T-helper 2 cell treated with Interferon-gamma antibody and Interleukin-4, amounts not matched to agents 5 μg/mL and 100 μg/mL, for 36 hours (primary cell): ENCODE results near the gene IFNAR1.
A peak's percentile ranks its signal among the peaks of the same experiment; 100 is the strongest.
"Not testable (repeated sequence)": the region's sequence is repeated elsewhere in the genome, so short reads cannot be mapped to it uniquely, and the experiment has no call there.

Experiments
- DNase-seq: peaks from one replicate; pipeline ENCODE4 v3.0.0; 2021; ENCODE audit warnings: low spot score
- H3K27ac Mint-ChIP-seq: one replicate; pipeline ENCODE4 v1.8.0; 2021; ENCODE audit warnings: mild to moderate bottlenecking, mixed read lengths
- H3K27me3 Mint-ChIP-seq: one replicate; pipeline ENCODE4 v1.8.0; 2021; ENCODE audit warnings: low read depth, mixed read lengths
- H3K36me3 Mint-ChIP-seq: one replicate; pipeline ENCODE4 v1.8.0; 2021; ENCODE audit warnings: low read depth, mixed read lengths
- H3K4me1 Mint-ChIP-seq: one replicate; pipeline ENCODE4 v1.8.0; 2021; ENCODE audit warnings: low read depth, mixed read lengths
- H3K4me3 Mint-ChIP-seq: one replicate; pipeline ENCODE4 v1.8.0; 2022; ENCODE audit warnings: mild to moderate bottlenecking, moderate library complexity, mixed read lengths
- H3K9me3 Mint-ChIP-seq: one replicate; pipeline ENCODE4 v1.8.0; 2021; ENCODE audit warnings: mixed read lengths

IFNAR1 gene

GRCh38 chr21:33368124-33368523, 43.4 kb downstream of the IFNAR1 start:
- no peak overlapping the region for H3K27ac Mint-ChIP-seq
- no peak overlapping the region for H3K4me3 Mint-ChIP-seq
- no peak for DNase-seq

GRCh38 chr21:33368576-33368975, 43.8 kb downstream of the IFNAR1 start:
- Mint-ChIP-seq H3K4me1 (no peaks in the 10 kb centered on the region), H3K36me3 (peaks cover 16% of the 10 kb centered on the region), H3K27me3 (no peaks in the 10 kb centered on the region), H3K4me3 (no peak overlapping the region), H3K9me3 (peaks cover 29% of the 10 kb centered on the region), H3K27ac (peak overlapping the region; percentile 36)
- DNase-seq: no peak

More at GRCh38 chr21:33368124-33368523, 43.4 kb downstream of the IFNAR1 start:
- Mint-ChIP-seq H3K9me3 (peaks cover 29% of the 10 kb centered on the region), H3K27me3 (no peaks in the 10 kb centered on the region), H3K36me3 (peaks cover 16% of the 10 kb centered on the region), H3K4me1 (no peaks in the 10 kb centered on the region)

- Mint-ChIP-seq H3K27ac (no peak overlapping the region), H3K9me3 (peaks cover 26% of the 10 kb centered on the region), H3K27me3 (no peaks in the 10 kb centered on the region), H3K36me3 (peaks cover 16% of the 10 kb centered on the region), H3K4me3 (no peak overlapping the region), H3K4me1 (peaks cover 1% of the 10 kb centered on the region)
- DNase-seq: no peak
These were observed 44.8 kb downstream of the IFNAR1 start for GRCh38 chr21:33369586-33369985.

- Mint-ChIP-seq H3K36me3 (peaks cover 16% of the 10 kb centered on the region), H3K9me3 (peaks cover 26% of the 10 kb centered on the region), H3K27ac (no peak overlapping the region), H3K4me1 (peaks cover 4% of the 10 kb centered on the region), H3K4me3 (no peak overlapping the region), H3K27me3 (peaks cover 2% of the 10 kb centered on the region)
- no peak for DNase-seq
These were observed 45.5 kb downstream of the IFNAR1 start for GRCh38 chr21:33370305-33370704.

- H3K36me3 Mint-ChIP-seq: peaks cover 13% of the 10 kb centered on the region
- DNase-seq: no peak
- no peak overlapping the region for H3K4me3 Mint-ChIP-seq
- H3K9me3 Mint-ChIP-seq: peaks cover 21% of the 10 kb centered on the region
- H3K4me1 Mint-ChIP-seq: peaks cover 6% of the 10 kb centered on the region
- H3K27ac Mint-ChIP-seq: no peak overlapping the region
- H3K27me3 Mint-ChIP-seq: peaks cover 3% of the 10 kb centered on the region
These were observed 46.6 kb downstream of the IFNAR1 start for GRCh38 chr21:33371366-33371765.

GRCh38 chr21:33372582-33372981, 47.8 kb downstream of the IFNAR1 start:
- H3K9me3 Mint-ChIP-seq: peaks cover 9% of the 10 kb centered on the region
- no peak overlapping the region for H3K27ac Mint-ChIP-seq
- H3K4me1 Mint-ChIP-seq: peaks cover 6% of the 10 kb centered on the region

GRCh38 chr21:33373451-33373850, 48.7 kb downstream of the IFNAR1 start:
- no peak overlapping the region for H3K4me3 Mint-ChIP-seq
- peaks cover 5% of the 10 kb centered on the region for H3K36me3 Mint-ChIP-seq
- peaks cover 6% of the 10 kb centered on the region for H3K4me1 Mint-ChIP-seq
- peaks cover 5% of the 10 kb centered on the region for H3K9me3 Mint-ChIP-seq
- DNase-seq: no peak
- H3K27ac Mint-ChIP-seq: no peak overlapping the region
- H3K27me3 Mint-ChIP-seq: peaks cover 10% of the 10 kb centered on the region

More at GRCh38 chr21:33372582-33372981, 47.8 kb downstream of the IFNAR1 start:
- no peak overlapping the region for H3K4me3 Mint-ChIP-seq
- H3K36me3 Mint-ChIP-seq: peaks cover 8% of the 10 kb centered on the region
- H3K27me3 Mint-ChIP-seq: peaks cover 10% of the 10 kb centered on the region
- DNase-seq: no peak

GRCh38 chr21:33374080-33374449, 49.3 kb downstream of the IFNAR1 start:
- Mint-ChIP-seq H3K4me1 (peaks cover 6% of the 10 kb centered on the region), H3K27me3 (peaks cover 12% of the 10 kb centered on the region), H3K9me3 (peaks cover 3% of the 10 kb centered on the region), H3K4me3 (no peak overlapping the region), H3K36me3 (peaks cover 2% of the 10 kb centered on the region), H3K27ac (no peak overlapping the region)
- no peak for DNase-seq

GRCh38 chr21:33374450-33375096, 49.8 kb downstream of the IFNAR1 start:
- Mint-ChIP-seq H3K9me3 (peaks cover 3% of the 10 kb centered on the region), H3K4me1 (peaks cover 6% of the 10 kb centered on the region), H3K27ac (no peak overlapping the region), H3K27me3 (peaks cover 12% of the 10 kb centered on the region), H3K36me3 (peaks cover 2% of the 10 kb centered on the region), H3K4me3 (no peak overlapping the region)
- DNase-seq: no peak

GRCh38 chr21:33375101-33375644, 50.4 kb downstream of the IFNAR1 start:
- Mint-ChIP-seq H3K9me3 (no peaks in the 10 kb centered on the region), H3K27ac (no peak overlapping the region), H3K4me1 (peaks cover 11% of the 10 kb centered on the region), H3K4me3 (no peak overlapping the region), H3K27me3 (peaks cover 12% of the 10 kb centered on the region), H3K36me3 (no peaks in the 10 kb centered on the region)
- no peak for DNase-seq

GRCh38 chr21:33377221-33377920, 52.6 kb downstream of the IFNAR1 start:
- Mint-ChIP-seq H3K27ac (no peak overlapping the region), H3K36me3 (no peaks in the 10 kb centered on the region)

GRCh38 chr21:33378081-33378480, 53.3 kb downstream of the IFNAR1 start:
- Mint-ChIP-seq H3K36me3 (no peaks in the 10 kb centered on the region), H3K27me3 (peaks cover 12% of the 10 kb centered on the region), H3K4me3 (no peak overlapping the region), H3K9me3 (no peaks in the 10 kb centered on the region), H3K27ac (no peak overlapping the region), H3K4me1 (peaks cover 38% of the 10 kb centered on the region)
- no peak for DNase-seq

More at GRCh38 chr21:33377221-33377920, 52.6 kb downstream of the IFNAR1 start:
- DNase-seq: no peak
- Mint-ChIP-seq H3K4me1 (peaks cover 31% of the 10 kb centered on the region), H3K27me3 (peaks cover 12% of the 10 kb centered on the region), H3K4me3 (no peak overlapping the region), H3K9me3 (no peaks in the 10 kb centered on the region)

- Mint-ChIP-seq H3K27me3 (peaks cover 12% of the 10 kb centered on the region), H3K4me1 (peaks cover 54% of the 10 kb centered on the region), H3K27ac (peak overlapping the region; percentile 81), H3K4me3 (peak overlapping the region; percentile 48)
- not testable (repeated sequence) for DNase-seq, H3K9me3 Mint-ChIP-seq, H3K36me3 Mint-ChIP-seq
These were observed 55.2 kb downstream of the IFNAR1 start for GRCh38 chr21:33379934-33380333.

- H3K4me1 Mint-ChIP-seq: peaks cover 53% of the 10 kb centered on the region
- peak; percentile 94 for DNase-seq
- H3K27me3 Mint-ChIP-seq: peaks cover 14% of the 10 kb centered on the region
- peak overlapping the region; percentile 81 for H3K27ac Mint-ChIP-seq
- H3K36me3 Mint-ChIP-seq: peaks cover under 1% of the 10 kb centered on the region
- no peaks in the 10 kb centered on the region for H3K9me3 Mint-ChIP-seq
- H3K4me3 Mint-ChIP-seq: peak overlapping the region; percentile 48
These were observed 55.8 kb downstream of the IFNAR1 start for GRCh38 chr21:33380483-33380998.
